WERI-Rb-1 (cell line): ENCODE measurements around the gene GAK.
A peak's percentile ranks its signal among the peaks of the same experiment; 100 is the strongest.

Experiments used
- DNase-seq: peaks from one replicate; pipeline ENCODE4 v3.0.0-alpha.2; 2020
- H3K27ac ChIP-seq: fragments of 250-450 bp; sonication (Bioruptor Pico); 2 replicates; pipeline ENCODE4 v1.5.1; 2020; ENCODE audit warnings: mild to moderate bottlenecking, moderate library complexity
- H3K27me3 ChIP-seq: fragments of 250-450 bp; sonication (Bioruptor Pico); 2 replicates; pipeline ENCODE4 v1.5.1; 2021; ENCODE audit warnings: mild to moderate bottlenecking, low read depth, moderate library complexity; ENCODE audit not compliant: insufficient read depth, severe bottlenecking
- H3K36me3 ChIP-seq: fragments of 250-450 bp; sonication (Bioruptor Pico); 2 replicates; pipeline ENCODE4 v1.5.1; 2020; ENCODE audit warnings: mild to moderate bottlenecking, moderate library complexity
- H3K4me3 ChIP-seq: 2 replicates; pipeline ENCODE4 v1.5.1; 2011; ENCODE audit warnings: low read depth, mild to moderate bottlenecking, control low read depth, low read length
- H3K9me3 ChIP-seq: fragments of 250-450 bp; sonication (Bioruptor Pico); 2 replicates; pipeline ENCODE4 v1.5.1; 2021; ENCODE audit warnings: mild to moderate bottlenecking, moderate library complexity; ENCODE audit not compliant: severe bottlenecking
- CTCF ChIP-seq: IDR thresholded peaks from 2 replicates; pipeline ENCODE4 v1.5.1; 2011; ENCODE audit warnings: low read depth, mild to moderate bottlenecking, control low read depth, inconsistent platforms, low read length

The GAK gene

DNA sequence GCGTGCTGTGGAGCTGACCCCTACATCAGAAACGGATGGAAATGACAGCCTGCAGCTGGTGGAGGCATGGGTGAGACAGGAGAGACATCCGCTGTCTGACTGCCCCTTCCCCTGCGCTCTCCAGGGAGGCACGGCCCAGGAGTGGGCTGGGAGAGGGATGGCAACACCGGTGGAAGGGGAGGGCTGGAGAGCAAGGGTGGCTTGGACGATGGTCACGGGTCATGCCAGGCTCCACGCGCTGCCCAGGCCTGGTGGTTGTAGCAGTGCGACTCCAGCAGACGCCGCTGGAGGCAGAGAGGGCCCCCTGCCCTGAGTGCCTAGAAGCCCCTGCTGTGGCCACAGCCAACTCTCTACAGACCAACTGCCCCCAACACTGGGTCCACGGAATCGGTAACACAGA lies 47.9 kb downstream of the GAK start:
- no peak overlapping the region for H3K4me3 ChIP-seq
- no peak for DNase-seq
- peaks cover 3% of the 10 kb centered on the region for H3K9me3 ChIP-seq
- no peak for TF ChIP-seq CTCF
- H3K27ac ChIP-seq, result no peak overlapping the region
- peaks cover 69% of the 10 kb centered on the region for H3K36me3 ChIP-seq
- H3K27me3 ChIP-seq, result no peaks in the 10 kb centered on the region

DNA sequence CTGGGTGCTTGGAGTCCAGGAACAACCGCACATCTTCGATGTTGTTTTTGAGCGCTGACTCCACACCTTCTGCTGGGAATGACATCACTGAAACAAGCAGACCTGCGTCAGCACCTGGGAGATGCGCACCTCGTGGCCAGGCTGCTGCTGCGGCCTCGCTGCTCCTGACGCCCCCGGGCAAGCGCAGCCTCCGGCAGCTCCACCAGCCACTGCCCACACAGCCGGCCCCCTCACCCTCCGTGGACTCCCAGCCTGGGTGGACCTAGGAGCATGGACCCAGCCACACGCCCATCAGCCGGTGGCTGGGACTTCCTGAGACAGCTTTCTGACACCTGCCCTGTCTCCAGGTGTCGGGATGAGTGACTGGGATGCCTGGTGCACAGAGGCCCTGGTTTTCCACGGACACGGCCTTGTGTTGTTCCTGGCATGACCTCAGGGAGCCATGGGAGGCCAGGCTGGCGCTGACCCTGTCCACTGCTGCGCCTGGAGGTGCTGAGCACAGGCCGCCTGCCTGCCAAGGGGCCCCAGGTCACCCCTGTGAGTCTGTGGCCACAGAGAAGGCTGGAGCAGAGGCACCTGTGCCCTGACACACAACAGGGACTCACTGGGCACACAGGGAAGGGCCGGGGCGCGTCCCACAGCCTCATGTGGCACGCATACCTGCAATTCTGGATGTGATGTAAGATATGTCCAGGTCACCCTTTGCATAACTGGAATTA lies 48.6 kb downstream of the GAK start:
- Histone ChIP-seq H3K36me3 (peaks cover 70% of the 10 kb centered on the region), H3K9me3 (peaks cover 3% of the 10 kb centered on the region), H3K27me3 (no peaks in the 10 kb centered on the region), H3K27ac (no peak overlapping the region), H3K4me3 (no peak overlapping the region)
- no peak for DNase-seq
- TF ChIP-seq CTCF, result no peak

- no peak for DNase-seq
- H3K9me3 ChIP-seq, result peaks cover 1% of the 10 kb centered on the region
- no peak overlapping the region for H3K27ac ChIP-seq
- no peaks in the 10 kb centered on the region for H3K27me3 ChIP-seq
- peaks cover 65% of the 10 kb centered on the region for H3K36me3 ChIP-seq
- no peak overlapping the region for H3K4me3 ChIP-seq
- TF ChIP-seq CTCF, result no peak
These were observed 49.5 kb downstream of the GAK start for GRCh38 chr4:882646-883045.

DNA sequence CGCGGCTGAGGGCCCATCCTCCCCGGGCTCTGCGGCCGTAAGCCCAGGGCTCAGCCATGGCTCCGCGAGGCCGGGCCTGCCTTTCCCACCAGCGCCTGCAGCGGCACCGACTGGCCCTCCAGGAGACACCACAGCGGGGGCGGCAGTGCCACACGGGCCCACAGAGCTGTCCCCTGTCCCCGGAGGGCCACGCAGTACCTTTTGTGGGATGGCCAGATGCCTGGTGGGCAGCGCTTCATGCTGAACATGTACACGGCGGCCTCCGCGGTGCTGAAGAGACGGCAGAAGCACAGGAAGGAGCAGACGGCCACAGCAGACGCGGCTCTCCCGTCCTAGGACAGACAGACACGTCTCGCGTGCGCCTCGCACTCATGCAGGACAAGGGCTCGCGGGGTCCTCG lies 50.4 kb downstream of the GAK start:
- no peak for DNase-seq
- Histone ChIP-seq H3K9me3 (no peaks in the 10 kb centered on the region), H3K36me3 (peaks cover 72% of the 10 kb centered on the region), H3K27me3 (no peaks in the 10 kb centered on the region), H3K27ac (no peak overlapping the region), H3K4me3 (no peak overlapping the region)
- no peak for TF ChIP-seq CTCF

GRCh38 chr4:880684-881405 lies 51.3 kb downstream of the GAK start:
- Histone ChIP-seq H3K4me3 (no peak overlapping the region), H3K27ac (peak overlapping the region; percentile 12), H3K9me3 (no peaks in the 10 kb centered on the region), H3K36me3 (peaks cover 72% of the 10 kb centered on the region), H3K27me3 (no peaks in the 10 kb centered on the region)
- TF ChIP-seq CTCF, result peak; percentile 72
- DNase-seq, result peak; percentile 52
